Measurements from ENCODE around the gene CC2D2B. TPM values are rescaled to one million over a fixed set of nuclear protein-coding genes. Genes with fewer than 3 reads are reported as not detected.
A peak's percentile ranks its signal among the peaks of the same experiment; 100 is the strongest.
"Not testable (repeated sequence)": the region's sequence is repeated elsewhere in the genome, so short reads cannot be mapped to it uniquely, and the experiment has no call there.

The CC2D2B gene, protein sequence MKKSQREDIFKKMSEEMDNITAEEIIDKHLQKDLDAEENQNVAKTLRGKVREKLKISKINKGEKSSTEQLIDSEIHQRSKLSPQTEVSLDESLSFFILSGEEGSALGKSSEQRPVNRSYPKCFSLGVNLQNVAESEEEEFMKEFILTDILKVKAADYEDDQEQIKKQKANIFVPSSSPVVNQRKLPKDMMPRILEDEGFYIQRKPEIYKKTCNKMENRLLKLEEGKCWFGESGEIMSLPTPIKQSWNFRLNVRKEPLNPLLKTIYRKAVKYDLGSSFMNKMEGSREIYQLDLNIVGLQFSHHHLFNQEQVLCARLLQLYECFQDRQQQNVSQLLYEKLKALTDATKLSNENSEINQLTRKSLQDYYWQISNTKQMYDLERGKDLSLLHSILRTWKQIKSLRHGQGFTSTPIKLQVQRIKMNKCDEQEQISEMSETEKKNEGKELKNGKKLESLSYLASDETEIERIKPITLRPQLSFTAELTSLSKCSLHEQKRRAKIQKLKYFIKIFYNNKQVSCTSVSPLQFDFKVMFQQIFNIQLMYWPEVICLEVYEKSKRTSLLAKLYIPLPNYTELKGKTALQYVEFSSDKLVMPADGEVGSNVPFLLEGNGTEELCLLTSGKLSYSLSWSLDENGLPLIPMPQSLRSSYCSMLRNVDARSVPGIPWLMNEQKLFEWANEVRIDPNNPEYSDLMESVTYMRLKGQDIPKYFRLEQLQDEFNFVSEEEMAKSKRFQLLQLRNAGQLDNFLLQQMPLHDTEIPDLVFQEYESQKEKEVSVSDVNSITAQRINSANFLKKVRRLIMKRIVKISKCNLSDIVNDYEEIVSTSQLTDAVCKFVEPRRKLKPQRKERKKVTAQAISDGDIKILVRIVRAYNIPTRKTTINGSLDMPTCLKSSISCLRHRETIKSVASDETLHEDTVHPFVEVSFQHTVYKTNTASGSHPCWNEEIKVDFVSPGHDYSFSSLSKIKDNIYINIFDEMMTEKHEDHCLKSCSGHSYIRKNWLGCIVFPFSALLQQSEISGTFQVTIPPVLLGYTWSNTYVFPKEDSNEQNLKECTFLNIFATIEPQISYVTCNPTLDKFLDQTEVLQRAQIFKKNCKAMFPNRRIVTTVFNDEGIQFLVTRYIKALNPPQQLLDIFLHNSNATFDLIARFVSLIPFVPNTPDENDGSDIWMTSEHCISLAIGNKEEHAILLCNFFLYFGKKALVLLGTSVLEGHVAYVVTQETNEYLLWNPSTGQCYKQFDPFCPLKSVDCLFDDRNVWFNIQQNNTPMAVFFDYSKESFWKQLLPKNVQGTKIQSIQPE (N-terminal part only)
- total RNA-seq, result 0.45 TPM
- long read RNA-seq, result 0 reads

DNA sequence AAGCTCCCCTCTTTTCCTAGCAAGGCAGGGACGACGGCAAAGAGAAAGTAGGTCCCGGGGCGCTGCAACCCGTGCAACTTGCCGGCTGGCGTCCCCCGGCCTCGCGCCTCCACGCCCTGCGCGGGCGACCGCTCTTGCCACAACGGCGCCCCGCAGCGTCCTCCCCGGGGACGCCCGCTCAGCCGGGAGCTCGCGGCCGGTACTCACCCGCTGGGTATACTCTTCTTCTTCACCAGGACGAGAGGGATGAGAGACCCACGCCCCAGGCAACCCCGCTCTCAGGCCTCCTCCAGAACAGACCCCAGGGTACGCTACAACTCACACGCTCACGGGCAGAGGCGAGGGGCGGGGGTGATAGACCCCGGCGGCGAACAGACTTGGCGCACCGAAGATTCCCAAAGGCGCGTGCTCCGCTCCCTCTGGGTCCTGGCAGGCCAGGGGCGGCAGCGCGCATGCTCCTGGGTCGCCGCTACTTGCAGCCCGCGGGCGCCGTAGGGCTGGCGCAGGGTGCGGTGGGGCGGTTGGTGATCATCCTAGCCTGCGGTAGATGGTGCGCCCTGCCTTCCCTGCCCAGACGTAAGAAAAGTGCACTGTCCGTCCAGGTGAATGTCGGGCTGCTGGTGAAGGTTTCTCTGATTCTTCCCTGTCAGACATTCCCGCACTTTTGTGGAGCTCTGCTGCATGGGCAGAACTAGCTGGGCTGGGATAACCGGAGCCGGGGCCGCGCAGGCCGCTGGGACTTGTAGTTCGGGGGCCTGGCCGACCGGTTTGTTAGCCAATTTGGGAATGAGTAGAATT is at the start of gene CC2D2B:
Gene CC2D2B, plus strand, starts transcription at position 520 of the 798 bp plus-strand sequence. CDS start 3,349 bp downstream, outside the sequence.
- ATAC-seq (peak; percentile 99), DNase-seq (peak; percentile 90)
- intact Hi-C loops (cut with micrococcal nuclease), result no loop called here

- intact Hi-C loops (cut with micrococcal nuclease), result no loop called here
- ATAC-seq, result no peak
Observed at GRCh38 chr10:95860166-95860940, 47.4 kb upstream of the CC2D2B start.

DNA sequence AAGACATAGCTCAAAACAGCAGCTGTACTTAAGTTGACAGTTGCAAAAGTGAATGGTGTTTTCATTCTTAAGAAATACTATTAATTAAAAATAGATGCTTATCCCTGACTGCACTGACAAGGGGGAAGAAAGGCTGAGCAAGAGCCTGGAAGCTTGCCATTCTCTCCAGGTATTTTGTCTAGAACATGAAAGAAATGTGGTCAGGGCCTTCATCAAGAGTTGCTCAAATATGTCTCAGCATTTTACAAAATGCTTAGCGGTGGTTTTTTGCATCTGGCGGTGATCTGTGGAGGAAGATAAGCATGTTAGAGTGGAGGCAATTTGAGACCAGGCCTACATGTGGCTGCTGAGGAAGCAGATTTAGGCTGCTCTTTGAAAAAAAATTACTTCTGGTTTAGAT is 46.4 kb upstream of the CC2D2B start:
- intact Hi-C loops (cut with micrococcal nuclease), result no loop called here
- no peak for ATAC-seq
- DNase-seq, result no peak

More at GRCh38 chr10:95860166-95860940, 47.4 kb upstream of the CC2D2B start:
- no peak for DNase-seq

GRCh38 chr10:95864906-95865813 is 42.6 kb upstream of the CC2D2B start:
- peak; percentile 76 for ATAC-seq
- intact Hi-C loops (cut with micrococcal nuclease), result no loop called here

GRCh38 chr10:95865814-95866466 is 41.8 kb upstream of the CC2D2B start:
- intact Hi-C loops (cut with micrococcal nuclease), result no loop called here
- ATAC-seq (no peak), DNase-seq (no peak)

More at GRCh38 chr10:95864906-95865813, 42.6 kb upstream of the CC2D2B start:
- no peak for DNase-seq

- intact Hi-C loops (cut with micrococcal nuclease), result no loop called here
- ATAC-seq (no peak), DNase-seq (no peak)
Observed at GRCh38 chr10:95866467-95866842, 41.3 kb upstream of the CC2D2B start.

GRCh38 chr10:95867866-95868265 is 39.9 kb upstream of the CC2D2B start:
- no peak for ATAC-seq
- intact Hi-C loops (cut with micrococcal nuclease), result no loop called here
- DNase-seq, result no peak

DNA sequence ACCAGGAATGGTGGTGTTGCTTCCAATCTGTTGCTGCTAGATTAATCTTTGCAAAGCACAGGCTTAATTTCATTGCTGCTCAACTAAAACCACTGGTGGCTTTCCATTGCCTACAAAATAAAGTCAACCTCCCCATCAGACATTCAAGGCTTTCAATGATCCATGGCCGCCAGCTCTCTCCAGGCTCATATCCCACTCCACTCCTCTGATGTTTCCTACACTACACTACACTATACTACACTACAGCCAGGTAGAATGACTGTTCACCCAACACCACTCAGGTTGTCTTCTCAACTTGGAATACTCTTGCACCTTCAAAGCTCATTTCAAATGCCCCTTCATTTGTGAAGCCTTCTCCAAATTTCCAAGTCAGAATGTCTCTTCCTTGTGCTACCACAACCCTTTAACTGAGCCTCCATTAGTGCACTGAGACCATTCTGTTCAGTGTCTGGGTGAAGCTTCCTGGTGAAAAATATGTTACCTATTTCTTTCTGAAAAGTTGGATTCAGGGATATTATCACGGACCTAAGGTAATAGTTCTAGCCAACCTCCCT is 35.5 kb upstream of the CC2D2B start:
- DNase-seq (no peak), ATAC-seq (no peak)
- intact Hi-C loops (cut with micrococcal nuclease), result no loop called here

DNA sequence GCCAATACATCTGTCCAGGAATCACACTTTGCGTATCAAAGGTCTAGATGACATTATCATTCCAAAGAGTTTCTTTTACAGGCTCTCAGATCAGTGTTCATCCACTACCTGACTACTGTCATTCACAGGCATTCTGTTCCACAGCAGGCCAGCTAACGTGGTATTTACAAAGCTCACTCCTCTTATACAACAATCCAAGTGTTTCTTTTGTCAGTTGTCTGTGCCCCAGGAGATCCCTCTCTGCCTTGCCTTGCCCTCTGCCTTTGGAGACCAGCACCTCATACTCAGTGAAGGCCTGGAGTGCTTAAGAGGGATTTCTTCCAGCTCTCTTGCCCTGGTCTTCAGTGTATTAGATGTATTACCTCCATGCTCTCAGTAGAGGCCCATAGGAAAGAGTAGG is 34.6 kb upstream of the CC2D2B start:
- DNase-seq, result no peak
- intact Hi-C loops (cut with micrococcal nuclease), result no loop called here
- ATAC-seq, result no peak

- intact Hi-C loops (cut with micrococcal nuclease), result no loop called here
- DNase-seq (no peak), ATAC-seq (no peak)
Observed at GRCh38 chr10:95873651-95874050, 34.1 kb upstream of the CC2D2B start.

DNA sequence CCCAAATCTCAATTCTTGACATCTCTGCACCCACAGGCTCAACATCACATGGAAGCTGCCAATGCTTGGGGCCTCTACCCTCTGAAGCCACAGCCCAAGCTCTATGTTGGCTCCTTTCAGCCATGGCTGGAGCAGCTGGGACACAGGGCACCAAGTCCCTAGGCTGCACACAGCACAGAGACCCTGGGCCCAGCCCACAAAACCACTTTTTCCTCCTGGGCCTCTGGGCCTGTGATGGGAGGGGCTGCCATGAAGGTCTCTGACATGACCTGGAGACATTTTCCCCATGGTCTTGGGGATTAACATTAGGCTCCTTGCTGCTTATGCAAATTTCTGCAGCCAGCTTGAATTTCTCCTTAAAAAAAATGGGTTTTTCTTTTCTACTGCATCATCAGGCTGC is 33.0 kb upstream of the CC2D2B start:
- DNase-seq; ATAC-seq; intact Hi-C loops (cut with micrococcal nuclease): not testable (repeated sequence)

DNA sequence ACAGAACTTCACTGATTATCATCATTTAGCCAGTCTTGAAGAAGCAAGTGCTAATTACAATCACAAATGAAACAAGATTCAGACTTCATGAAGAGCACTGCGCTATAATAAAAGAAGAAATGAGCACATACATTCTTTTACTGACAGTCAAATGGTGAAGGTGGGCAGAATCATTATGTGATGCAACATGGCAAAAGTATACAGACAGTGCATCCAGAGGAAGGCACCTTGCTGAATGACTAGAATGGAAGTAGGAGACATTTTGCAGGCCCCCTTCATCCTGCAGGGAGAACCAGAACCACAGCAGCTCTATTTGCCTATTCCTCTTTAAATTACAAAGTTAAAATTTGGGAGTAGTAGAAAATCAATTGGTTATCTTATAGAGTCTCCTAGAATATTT is 31.0 kb upstream of the CC2D2B start:
- no peak for ATAC-seq
- intact Hi-C loops (cut with micrococcal nuclease), result no loop called here
- no peak for DNase-seq

DNA sequence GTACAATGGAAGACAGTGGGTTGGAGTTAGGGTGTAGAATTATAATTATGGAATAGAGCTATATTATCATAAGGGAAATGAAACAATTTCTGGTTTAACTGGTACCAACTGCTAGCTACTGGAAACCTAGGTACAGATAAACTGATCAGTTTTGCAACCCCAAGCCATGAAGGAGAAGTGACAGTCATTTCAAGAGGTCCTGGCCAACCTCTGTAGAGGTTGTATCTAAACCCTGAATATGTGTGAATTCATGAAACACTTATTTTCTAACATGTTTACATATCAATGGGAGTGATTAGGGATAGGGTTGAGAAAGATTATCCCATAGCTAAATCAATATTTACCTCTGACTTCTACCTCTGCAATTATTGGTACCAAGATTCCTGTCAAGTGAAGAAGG is 29.9 kb upstream of the CC2D2B start:
- ATAC-seq (no peak), DNase-seq (no peak)
- intact Hi-C loops (cut with micrococcal nuclease), result no loop called here

DNA sequence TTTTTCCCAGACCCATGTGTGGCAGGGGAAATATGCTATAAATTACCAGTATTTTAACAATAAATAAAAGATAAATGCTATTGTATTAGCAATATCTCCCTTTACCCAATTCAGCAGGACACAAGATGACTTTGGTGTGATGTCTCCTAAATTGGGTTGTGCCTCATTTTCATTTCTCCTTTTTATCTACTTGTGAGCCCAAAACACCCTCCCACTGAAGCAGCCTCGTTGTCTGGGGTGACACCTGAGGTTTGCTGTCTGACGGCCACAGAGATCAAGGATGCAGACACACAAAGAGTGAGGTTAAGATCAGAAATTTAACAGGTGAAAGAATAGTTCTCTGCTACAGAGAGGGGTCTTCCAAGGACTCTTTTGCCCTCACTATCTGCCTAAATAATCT is 27.1 kb upstream of the CC2D2B start:
- intact Hi-C loops (cut with micrococcal nuclease), result no loop called here
- DNase-seq (no peak), ATAC-seq (no peak)

- no peak for ATAC-seq
- DNase-seq, result no peak
- intact Hi-C loops (cut with micrococcal nuclease), result no loop called here
Observed at GRCh38 chr10:95881316-95881715, 26.5 kb upstream of the CC2D2B start.

GRCh38 chr10:95889830-95890229 is 17.9 kb upstream of the CC2D2B start:
- DNase-seq (no peak), ATAC-seq (no peak)
- intact Hi-C loops (cut with micrococcal nuclease), result no loop called here
